ENCODE measurements around the gene MYL5. TPM values are rescaled to one million over a fixed set of nuclear protein-coding genes. Genes with fewer than 3 reads are reported as not detected.

Gene MYL5
- total and polyA plus RNA-seq, 2 donors, result 32.9 to 34.1 TPM

DNA sequence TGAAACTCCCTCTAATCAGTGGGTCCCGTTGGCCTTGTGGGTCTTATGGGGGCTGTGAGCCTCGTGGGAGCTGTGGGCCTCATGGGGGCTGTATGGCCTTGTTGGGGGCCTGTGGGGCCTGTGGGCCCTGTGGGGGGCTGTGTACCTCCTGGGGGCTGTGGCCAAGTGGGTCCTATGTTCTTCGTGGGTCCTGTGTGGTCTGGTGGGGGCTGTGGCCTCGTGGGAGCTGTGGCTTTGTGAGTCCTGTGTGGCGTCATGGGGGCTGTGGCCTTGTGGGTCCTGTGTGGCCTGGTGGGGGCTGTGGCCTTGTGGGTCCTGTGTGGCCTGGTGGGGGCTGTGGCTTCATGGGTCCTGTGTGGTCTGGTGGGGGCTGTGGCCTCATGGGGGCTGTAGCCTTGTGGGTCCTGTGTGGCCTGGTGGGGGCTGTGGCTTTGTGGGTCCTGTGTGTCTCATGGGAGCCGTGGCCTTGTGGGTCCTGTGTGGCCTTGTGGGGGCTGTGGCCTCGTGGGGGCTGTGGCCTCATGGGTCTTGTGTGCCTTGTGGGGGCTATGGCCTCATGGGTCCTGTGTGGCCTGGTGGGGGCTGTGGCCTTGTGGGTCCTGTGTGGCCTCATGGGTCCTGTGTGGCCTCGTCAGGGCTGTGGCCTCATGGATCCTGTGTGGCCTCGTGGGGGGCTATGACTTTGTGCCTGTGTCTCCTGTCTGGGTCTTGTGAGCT lies 38.7 kb downstream of the MYL5 start:
- Histone ChIP-seq H3K27ac (ENCODE audit: low read depth in 1 of 2, low read length in 1 of 2) (no peak overlapping the region), H3K4me1 (ENCODE audit: control insufficient read depth in 2 of 2, insufficient read depth in 2 of 2, low read length in 2 of 2) (peaks cover 0 to 3% of the 10 kb centered on the region in 2 donors), H3K4me3 (ENCODE audit: low read length in 2 of 2) (no peak overlapping the region), H3K36me3 (ENCODE audit: control insufficient read depth in 2 of 2, insufficient read depth in 2 of 2, low read length in 1 of 2) (peaks cover 9 to 23% of the 10 kb centered on the region in 2 donors), H3K27me3 (ENCODE audit: control insufficient read depth in 2 of 2, insufficient read depth in 1 of 2, low read length in 1 of 2) (no peaks in the 10 kb centered on the region), H3K9me3 (ENCODE audit: control insufficient read depth in 2 of 2, insufficient read depth in 1 of 2, low read length in 1 of 2) (peaks cover 0 to 4% of the 10 kb centered on the region in 2 donors)
- no peak for DNase-seq (ENCODE audit: low read depth in 6 of 9, low spot score in 9 of 9)
- WGBS, result 90% methylated on average over 9 of the region's 9 CpGs

DNA sequence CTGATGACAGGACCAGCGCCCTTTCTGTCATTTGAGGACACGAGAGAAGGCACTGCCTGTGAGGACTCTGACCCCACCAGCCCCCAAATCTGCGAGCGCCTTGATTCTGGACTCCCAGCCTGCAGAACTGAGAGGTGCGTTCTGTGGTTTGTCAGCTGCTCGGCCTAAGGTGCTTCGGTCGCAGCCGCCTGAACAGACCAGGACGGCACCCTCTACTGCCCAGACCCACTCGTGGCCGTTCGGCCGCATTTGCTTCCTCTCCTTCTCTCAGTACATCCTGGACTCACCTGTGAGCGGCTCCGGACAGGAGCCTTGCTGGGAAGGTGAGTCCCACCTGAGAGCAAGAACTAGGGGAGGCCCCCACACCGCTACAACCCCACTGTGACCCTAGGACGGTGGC lies 39.7 kb downstream of the MYL5 start:
- H3K9me3 ChIP-seq (ENCODE audit: control insufficient read depth in 2 of 2, insufficient read depth in 1 of 2, low read length in 1 of 2), result no peaks in the 10 kb centered on the region
- H3K36me3 ChIP-seq (ENCODE audit: control insufficient read depth in 2 of 2, insufficient read depth in 2 of 2, low read length in 1 of 2), result peaks cover 7 to 23% of the 10 kb centered on the region in 2 donors
- no peak overlapping the region for H3K27ac ChIP-seq (ENCODE audit: low read depth in 1 of 2, low read length in 1 of 2)
- H3K4me3 ChIP-seq (ENCODE audit: low read length in 2 of 2), result no peak overlapping the region
- no peak for DNase-seq (ENCODE audit: low read depth in 6 of 9, low spot score in 9 of 9)
- H3K27me3 ChIP-seq (ENCODE audit: control insufficient read depth in 2 of 2, insufficient read depth in 1 of 2, low read length in 1 of 2), result no peaks in the 10 kb centered on the region
- WGBS, result 95% methylated on average over 18 of the region's 18 CpGs
- no peaks in the 10 kb centered on the region for H3K4me1 ChIP-seq (ENCODE audit: control insufficient read depth in 2 of 2, insufficient read depth in 2 of 2, low read length in 2 of 2)

DNA sequence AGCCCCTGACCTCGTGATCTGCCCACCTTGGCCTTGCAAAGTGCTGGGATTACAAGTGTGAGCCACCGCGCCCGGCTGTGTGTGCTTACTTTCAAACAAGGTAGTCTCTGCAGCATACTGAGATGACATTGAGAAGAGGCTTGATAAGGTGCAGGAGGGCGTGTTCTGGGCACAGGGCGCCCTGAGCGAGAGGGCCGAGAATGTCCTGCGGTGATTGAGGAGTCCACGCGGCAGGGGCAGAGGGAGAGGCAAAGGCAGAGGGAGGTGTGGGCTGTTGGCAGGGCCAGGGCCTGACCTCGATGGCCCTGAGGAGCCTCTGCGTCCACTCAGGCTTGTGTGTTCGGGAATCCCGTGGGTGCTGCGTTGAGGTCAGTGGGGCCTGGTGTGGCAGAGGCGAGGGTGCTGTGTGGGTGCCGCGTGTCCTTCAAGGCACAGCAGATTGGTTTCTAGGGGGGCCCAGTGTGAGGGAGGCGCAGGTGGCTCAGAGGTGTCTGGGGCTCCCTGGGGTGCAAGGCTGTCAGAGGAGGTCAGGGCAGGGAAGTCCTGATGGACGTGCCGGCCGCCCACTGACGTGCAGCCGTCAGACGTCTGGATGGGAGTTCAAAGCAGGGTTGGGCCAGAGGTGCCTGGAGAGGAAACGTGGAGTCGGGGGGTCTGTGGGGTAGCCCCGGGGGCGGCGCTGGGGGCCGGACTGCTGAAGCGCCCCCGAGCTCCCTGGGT lies 43.4 kb downstream of the MYL5 start:
- WGBS, result 98% methylated on average over 34 of the region's 34 CpGs
- Histone ChIP-seq H3K9me3 (ENCODE audit: control insufficient read depth in 2 of 2, insufficient read depth in 1 of 2, low read length in 1 of 2) (peaks cover 2 to 10% of the 10 kb centered on the region in 2 donors), H3K36me3 (ENCODE audit: control insufficient read depth in 2 of 2, insufficient read depth in 2 of 2, low read length in 1 of 2) (peaks cover 0 to 42% of the 10 kb centered on the region in 2 donors), H3K4me1 (ENCODE audit: control insufficient read depth in 2 of 2, insufficient read depth in 2 of 2, low read length in 2 of 2) (no peaks in the 10 kb centered on the region), H3K4me3 (ENCODE audit: low read length in 2 of 2) (no peak overlapping the region), H3K27ac (ENCODE audit: low read depth in 1 of 2, low read length in 1 of 2) (no peak overlapping the region), H3K27me3 (ENCODE audit: control insufficient read depth in 2 of 2, insufficient read depth in 1 of 2, low read length in 1 of 2) (no peaks in the 10 kb centered on the region)
- DNase-seq (ENCODE audit: low read depth in 6 of 9, low spot score in 9 of 9), result no peak

DNA sequence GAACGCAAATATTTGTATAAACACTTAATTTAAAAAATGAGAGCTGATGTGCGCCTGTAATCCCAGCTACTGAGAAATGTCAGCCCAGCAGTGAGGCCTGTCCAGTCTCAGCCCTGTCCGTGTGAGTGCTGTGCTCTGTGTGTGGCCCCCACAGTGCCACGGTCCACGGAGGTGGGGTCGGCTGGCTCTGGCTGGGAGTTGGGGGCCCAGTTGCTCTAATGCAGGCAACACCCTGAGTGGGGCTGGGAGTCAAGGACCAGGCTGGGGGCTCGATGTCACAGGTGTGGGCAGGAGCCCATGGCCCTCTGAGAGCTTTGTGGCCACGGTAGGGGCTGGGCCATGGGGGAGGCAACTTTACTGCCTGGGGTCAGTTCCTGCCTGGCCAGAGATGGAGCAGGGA lies 44.1 kb downstream of the MYL5 start:
- no peak for DNase-seq (ENCODE audit: low read depth in 6 of 9, low spot score in 9 of 9)
- Histone ChIP-seq H3K9me3 (ENCODE audit: control insufficient read depth in 2 of 2, insufficient read depth in 1 of 2, low read length in 1 of 2) (peaks cover 2 to 10% of the 10 kb centered on the region in 2 donors), H3K27ac (ENCODE audit: low read depth in 1 of 2, low read length in 1 of 2) (no peak overlapping the region), H3K4me3 (ENCODE audit: low read length in 2 of 2) (no peak overlapping the region), H3K36me3 (ENCODE audit: control insufficient read depth in 2 of 2, insufficient read depth in 2 of 2, low read length in 1 of 2) (peaks cover 2 to 41% of the 10 kb centered on the region in 2 donors), H3K4me1 (ENCODE audit: control insufficient read depth in 2 of 2, insufficient read depth in 2 of 2, low read length in 2 of 2) (no peaks in the 10 kb centered on the region), H3K27me3 (ENCODE audit: control insufficient read depth in 2 of 2, insufficient read depth in 1 of 2, low read length in 1 of 2) (no peaks in the 10 kb centered on the region)
- 97% methylated on average over 8 of the region's 8 CpGs for WGBS

DNA sequence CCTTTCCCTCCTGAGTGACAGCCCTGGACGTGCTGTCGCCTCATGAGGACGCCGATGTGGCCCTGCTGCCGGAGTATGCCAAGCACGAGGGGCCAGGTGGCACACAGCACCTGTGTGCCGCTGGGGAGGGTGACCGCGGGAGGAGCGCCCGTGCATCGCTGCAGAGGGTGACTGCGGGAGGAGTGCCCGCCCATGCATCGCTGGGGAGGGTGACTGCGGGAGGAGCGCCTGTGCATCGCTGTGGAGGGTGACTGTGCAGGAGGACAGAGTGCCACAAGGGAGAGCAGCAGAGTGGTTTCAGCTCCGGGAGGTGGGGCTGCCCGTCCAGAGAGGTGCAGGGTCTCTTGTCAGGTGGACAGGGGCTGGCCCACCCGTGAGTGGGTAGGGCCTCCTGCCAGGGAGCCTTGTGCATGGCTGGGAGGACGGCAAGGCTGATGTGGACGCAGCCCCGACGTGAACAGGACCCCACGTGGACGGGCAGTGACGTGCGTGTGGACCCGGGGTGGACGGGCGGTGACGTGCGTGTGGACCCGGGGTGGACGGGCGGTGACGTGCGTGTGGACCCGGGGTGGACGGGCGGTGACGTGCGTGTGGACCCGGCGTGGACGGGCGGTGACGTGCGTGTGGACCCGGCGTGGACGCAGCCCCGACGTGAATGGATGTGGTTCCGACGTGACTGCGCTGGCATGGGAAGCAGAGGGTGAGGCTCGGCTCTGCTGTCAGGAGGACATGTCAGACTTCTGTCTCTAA lies 45.9 kb downstream of the MYL5 start:
- no peak for DNase-seq (ENCODE audit: low read depth in 6 of 9, low spot score in 9 of 9)
- no peak overlapping the region for H3K27ac ChIP-seq (ENCODE audit: low read depth in 1 of 2, low read length in 1 of 2)
- no peaks in the 10 kb centered on the region for H3K27me3 ChIP-seq (ENCODE audit: control insufficient read depth in 2 of 2, insufficient read depth in 1 of 2, low read length in 1 of 2)
- 97% methylated on average over 59 of the region's 59 CpGs for WGBS
- no peak overlapping the region for H3K4me3 ChIP-seq (ENCODE audit: low read length in 2 of 2)
- peaks cover 2 to 10% of the 10 kb centered on the region in 2 donors for H3K9me3 ChIP-seq (ENCODE audit: control insufficient read depth in 2 of 2, insufficient read depth in 1 of 2, low read length in 1 of 2)
- peaks cover 7 to 37% of the 10 kb centered on the region in 2 donors for H3K36me3 ChIP-seq (ENCODE audit: control insufficient read depth in 2 of 2, insufficient read depth in 2 of 2, low read length in 1 of 2)
- H3K4me1 ChIP-seq (ENCODE audit: control insufficient read depth in 2 of 2, insufficient read depth in 2 of 2, low read length in 2 of 2), result no peaks in the 10 kb centered on the region

DNA sequence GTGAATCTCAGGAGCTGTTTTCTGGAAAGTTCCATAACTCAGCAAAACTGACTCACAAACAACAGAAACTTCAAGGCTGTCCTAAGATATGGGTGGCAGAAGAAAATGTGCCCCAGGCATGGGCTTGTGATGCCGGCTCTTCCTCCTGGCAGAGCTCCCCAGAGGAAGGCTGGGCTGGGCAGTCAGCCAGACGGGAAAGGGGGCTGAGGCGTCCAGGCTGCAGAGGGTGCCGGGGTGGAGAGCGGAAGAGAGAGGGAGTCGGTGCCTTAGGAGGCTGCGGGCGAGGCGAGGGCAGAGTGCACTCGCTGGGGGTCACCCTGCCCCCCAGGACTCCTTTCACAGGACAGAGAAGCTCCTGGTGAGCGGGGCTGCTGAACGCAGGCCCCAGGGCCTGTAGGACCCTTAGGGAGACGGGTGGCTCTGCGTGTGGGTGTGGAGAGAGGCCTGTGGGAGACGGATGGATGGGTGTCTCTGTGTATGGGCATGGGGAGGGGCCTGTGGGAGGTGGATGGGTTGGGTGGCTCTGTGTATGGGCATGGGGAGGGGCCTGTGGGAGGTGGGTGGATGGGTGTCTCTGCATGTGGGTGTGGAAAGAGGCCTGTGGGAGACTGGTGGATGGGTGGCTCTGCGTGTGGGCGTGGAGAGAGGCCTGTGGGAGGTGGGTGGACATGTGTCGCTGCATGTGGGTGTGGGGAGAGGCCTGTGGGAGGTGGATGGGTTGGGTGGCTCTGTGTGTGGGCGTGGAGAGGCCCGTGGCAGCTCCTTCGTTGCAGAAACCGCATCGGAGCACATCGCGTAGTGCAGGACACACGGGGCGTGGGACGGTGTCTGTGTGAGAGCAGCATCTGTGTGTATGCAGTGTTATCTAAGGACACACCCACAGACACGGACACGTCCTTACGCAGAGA lies 47.2 kb downstream of the MYL5 start:
- Histone ChIP-seq H3K36me3 (ENCODE audit: control insufficient read depth in 2 of 2, insufficient read depth in 2 of 2, low read length in 1 of 2) (peaks cover 7 to 37% of the 10 kb centered on the region in 2 donors), H3K4me3 (ENCODE audit: low read length in 2 of 2) (no peak overlapping the region), H3K9me3 (ENCODE audit: control insufficient read depth in 2 of 2, insufficient read depth in 1 of 2, low read length in 1 of 2) (peaks cover 2 to 10% of the 10 kb centered on the region in 2 donors), H3K27me3 (ENCODE audit: control insufficient read depth in 2 of 2, insufficient read depth in 1 of 2, low read length in 1 of 2) (no peaks in the 10 kb centered on the region), H3K4me1 (ENCODE audit: control insufficient read depth in 2 of 2, insufficient read depth in 2 of 2, low read length in 2 of 2) (no peaks in the 10 kb centered on the region), H3K27ac (ENCODE audit: low read depth in 1 of 2, low read length in 1 of 2) (no peak overlapping the region)
- 97% methylated on average over 31 of the region's 31 CpGs for WGBS
- DNase-seq (ENCODE audit: low read depth in 6 of 9, low spot score in 9 of 9), result no peak

DNA sequence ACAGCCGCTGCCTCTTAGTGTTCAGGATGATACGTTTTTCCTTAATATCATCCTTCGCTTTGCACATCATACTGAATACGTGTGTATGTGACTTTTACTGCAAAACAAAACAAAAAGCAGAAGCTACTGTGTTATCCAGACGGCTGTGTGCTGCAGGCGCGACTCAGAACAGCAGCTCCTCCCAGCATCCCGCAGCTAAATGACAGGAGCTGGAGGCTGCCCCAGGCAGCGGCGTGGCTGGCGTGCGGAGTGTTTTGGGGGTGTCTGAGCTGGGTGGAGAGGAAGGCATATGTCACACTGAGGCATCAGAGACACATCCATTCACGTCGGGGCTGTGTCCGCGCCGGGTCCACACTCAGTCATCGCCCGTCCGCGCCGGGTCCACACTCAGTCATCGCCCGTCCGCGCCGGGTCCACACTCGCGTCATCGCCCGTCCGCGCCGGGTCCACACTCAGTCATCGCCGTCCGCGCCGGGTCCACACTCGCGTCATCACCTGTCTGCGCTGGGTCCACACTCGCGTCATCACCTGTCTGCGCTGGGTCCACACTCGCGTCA lies 47.9 kb downstream of the MYL5 start:
- DNase-seq (ENCODE audit: low read depth in 6 of 9, low spot score in 9 of 9), result no peak
- Histone ChIP-seq H3K27me3 (ENCODE audit: control insufficient read depth in 2 of 2, insufficient read depth in 1 of 2, low read length in 1 of 2) (no peaks in the 10 kb centered on the region), H3K36me3 (ENCODE audit: control insufficient read depth in 2 of 2, insufficient read depth in 2 of 2, low read length in 1 of 2) (peaks cover 7 to 37% of the 10 kb centered on the region in 2 donors), H3K4me1 (ENCODE audit: control insufficient read depth in 2 of 2, insufficient read depth in 2 of 2, low read length in 2 of 2) (no peaks in the 10 kb centered on the region), H3K4me3 (ENCODE audit: low read length in 2 of 2) (no peak overlapping the region), H3K9me3 (ENCODE audit: control insufficient read depth in 2 of 2, insufficient read depth in 1 of 2, low read length in 1 of 2) (peaks cover 2 to 10% of the 10 kb centered on the region in 2 donors), H3K27ac (ENCODE audit: low read depth in 1 of 2, low read length in 1 of 2) (no peak overlapping the region)
- 98% methylated on average over 47 of the region's 47 CpGs for WGBS

DNA sequence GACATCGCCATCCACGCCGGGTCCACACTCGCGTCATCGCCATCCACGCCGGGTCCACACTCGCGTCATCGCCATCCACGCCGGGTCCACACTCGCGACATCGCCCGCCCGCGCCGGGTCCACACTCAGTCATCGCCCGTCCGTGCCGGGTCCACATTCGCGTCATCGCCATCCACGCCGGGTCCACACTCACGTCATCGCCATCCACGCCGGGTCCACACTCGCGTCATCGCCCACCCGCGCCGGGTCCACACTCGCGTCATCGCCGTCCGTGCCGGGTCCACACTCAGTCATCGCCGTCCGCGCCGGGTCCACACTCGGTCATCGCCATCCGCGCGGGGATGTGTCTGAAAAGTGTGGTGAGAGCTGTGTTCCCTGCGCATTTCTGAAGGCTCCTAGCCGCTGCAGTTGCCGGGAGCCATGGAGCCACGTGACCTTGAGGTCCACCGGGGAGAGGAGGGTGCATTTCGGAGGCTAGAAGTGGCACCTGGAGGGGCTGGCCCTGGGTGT lies 48.6 kb downstream of the MYL5 start:
- peaks cover 2 to 10% of the 10 kb centered on the region in 2 donors for H3K9me3 ChIP-seq (ENCODE audit: control insufficient read depth in 2 of 2, insufficient read depth in 1 of 2, low read length in 1 of 2)
- no peaks in the 10 kb centered on the region for H3K27me3 ChIP-seq (ENCODE audit: control insufficient read depth in 2 of 2, insufficient read depth in 1 of 2, low read length in 1 of 2)
- H3K36me3 ChIP-seq (ENCODE audit: control insufficient read depth in 2 of 2, insufficient read depth in 2 of 2, low read length in 1 of 2), result peaks cover 7 to 37% of the 10 kb centered on the region in 2 donors
- WGBS, result 99% methylated on average over 61 of the region's 61 CpGs
- no peak overlapping the region for H3K27ac ChIP-seq (ENCODE audit: low read depth in 1 of 2, low read length in 1 of 2)
- H3K4me3 ChIP-seq (ENCODE audit: low read length in 2 of 2), result no peak overlapping the region
- H3K4me1 ChIP-seq (ENCODE audit: control insufficient read depth in 2 of 2, insufficient read depth in 2 of 2, low read length in 2 of 2), result no peaks in the 10 kb centered on the region
- DNase-seq (ENCODE audit: low read depth in 6 of 9, low spot score in 9 of 9), result no peak
